NCI-H2227 (cell line): ENCODE measurements around the gene NCAPG.
"Not testable (repeated sequence)": the region's sequence is repeated elsewhere in the genome, so short reads cannot be mapped to it uniquely, and the experiment has no call there.

Experiments used
- DNase-seq: peaks from one replicate; lab custom pipeline; 2025; ENCODE audit not compliant: unreplicated experiment; lab: John Stamatoyannopoulos, UW

NCAPG gene

DNA sequence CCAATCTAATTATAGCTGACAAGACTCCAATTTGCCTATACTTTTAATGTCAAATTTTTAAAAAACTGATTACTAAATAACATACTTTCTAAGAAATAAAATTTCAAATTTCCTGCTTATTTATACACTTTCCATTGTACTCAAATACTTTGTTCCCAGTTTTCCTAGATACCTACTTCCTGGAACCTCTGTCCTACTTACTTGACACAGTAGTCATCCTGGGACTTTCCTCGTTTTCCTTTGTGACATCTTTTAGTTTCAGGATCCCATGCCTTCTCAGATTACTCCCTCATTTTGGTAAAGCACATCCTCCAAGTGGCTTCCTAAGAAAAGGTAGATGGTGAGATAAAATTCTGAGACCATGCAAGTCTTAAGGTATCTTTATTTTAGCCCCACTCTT lies 16.0 kb upstream of the NCAPG start:
- DNase-seq: no peak

GRCh38 chr4:17797808-17798207 lies 13.0 kb upstream of the NCAPG start:
- DNase-seq: no peak

DNA sequence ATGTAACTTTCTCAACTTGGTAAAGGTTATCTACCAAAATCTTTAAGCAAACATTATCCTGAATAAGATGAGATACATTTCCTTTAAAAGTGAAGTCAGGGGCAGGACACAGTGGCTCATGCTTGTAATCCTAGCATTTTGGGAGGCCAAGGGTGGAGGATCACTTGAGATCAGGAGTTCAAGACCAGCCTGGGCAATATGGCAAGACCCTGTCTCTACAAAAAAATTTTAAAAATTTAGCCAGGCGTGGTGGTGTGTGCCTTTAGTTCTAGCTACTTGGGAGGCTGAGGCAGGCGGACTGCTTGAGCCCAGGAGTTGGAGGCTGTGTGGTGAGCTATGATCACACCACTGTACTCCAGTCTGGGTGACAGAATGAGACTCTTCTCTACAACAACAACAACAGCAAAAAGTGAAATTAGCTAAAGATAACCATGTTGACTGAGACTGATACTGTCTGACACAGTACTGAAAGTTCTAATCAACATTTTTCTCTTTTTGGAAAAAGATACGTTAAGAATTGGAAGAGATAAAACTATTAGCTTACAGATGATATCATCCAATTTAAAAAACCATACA lies 5.1 kb upstream of the NCAPG start:
- no peak for DNase-seq

- no peak for DNase-seq
These were observed 3.3 kb upstream of the NCAPG start for GRCh38 chr4:17807446-17807845.

DNA sequence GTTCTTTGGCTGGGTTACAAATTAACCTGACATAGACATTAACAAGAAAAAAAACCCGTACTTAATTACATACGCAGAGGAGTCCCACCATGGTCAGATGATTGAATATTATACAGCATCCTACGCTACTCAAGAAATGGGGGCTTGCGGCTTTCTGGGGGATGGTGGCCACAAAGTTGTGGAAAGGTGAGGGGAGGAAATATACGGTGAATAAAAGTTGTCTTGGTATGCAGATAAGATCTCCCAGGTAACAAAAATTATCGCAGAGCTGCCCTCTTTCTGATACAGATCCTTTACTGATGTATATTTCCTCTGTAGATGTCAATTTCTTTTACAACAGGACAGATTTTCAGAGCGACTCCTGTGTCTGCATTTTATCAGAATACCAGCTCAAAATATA lies 1.1 kb upstream of the NCAPG start:
- DNase-seq: no peak

- DNase-seq: peak; percentile 64
These were observed 362 bp downstream of the NCAPG start for GRCh38 chr4:17811078-17811603.

- DNase-seq: no peak
These were observed 1.3 kb downstream of the NCAPG start for GRCh38 chr4:17812125-17812524.

DNA sequence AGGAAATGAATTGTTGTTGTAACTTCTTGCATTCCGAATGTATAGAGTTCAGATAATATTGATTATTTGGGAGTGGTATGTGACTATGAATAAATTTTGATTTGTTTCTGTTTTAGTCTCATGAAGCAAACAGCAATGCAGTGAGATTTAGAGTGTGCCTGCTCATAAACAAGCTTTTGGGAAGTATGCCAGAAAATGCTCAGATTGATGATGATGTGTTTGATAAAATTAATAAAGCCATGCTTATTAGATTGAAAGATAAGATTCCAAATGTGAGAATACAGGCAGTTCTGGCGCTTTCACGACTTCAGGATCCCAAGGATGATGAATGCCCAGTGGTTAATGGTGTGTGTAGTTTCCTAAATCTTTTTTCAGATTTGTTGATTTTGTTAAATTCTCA lies 2.0 kb downstream of the NCAPG start:
- no peak for DNase-seq

DNA sequence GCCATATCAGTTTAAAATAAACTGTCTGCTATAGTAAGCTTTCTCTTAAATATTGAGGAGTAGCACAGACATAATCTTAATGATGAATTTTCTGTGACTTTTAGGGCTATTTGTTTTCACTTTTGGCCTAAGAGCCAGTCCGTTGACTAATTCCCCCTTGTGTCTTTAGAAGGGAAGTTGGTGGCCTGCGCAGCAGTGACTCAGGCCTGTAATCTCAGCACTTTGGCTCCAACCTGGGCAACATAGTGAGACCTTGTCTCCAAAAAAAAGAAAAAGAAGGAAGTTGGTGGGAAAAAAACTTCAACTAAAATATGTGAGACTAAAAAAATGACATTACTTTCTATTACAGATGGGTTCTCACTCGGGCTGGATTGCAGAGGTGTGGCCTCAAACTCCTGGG lies 3.4 kb downstream of the NCAPG start:
- no peak for DNase-seq

DNA sequence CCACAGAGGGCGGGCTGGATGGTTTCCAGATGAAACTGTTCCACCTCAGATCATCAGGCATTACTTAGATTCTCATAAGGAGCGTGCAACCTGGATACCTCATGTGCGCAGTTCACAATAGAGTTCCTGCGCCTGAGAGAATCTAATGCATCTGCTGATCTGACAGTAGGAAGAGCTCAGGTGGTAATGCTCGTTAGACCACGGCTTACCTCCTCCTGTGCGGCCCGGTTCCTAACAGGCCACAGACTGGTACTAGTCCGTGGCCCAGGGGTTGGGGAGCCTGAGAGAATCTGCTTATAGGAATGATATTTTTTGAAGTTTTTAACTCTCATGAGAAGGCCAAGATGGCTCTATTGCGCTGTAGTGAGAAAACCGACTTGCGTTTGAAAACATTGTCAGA lies 5.4 kb downstream of the NCAPG start:
- DNase-seq: no peak

DNA sequence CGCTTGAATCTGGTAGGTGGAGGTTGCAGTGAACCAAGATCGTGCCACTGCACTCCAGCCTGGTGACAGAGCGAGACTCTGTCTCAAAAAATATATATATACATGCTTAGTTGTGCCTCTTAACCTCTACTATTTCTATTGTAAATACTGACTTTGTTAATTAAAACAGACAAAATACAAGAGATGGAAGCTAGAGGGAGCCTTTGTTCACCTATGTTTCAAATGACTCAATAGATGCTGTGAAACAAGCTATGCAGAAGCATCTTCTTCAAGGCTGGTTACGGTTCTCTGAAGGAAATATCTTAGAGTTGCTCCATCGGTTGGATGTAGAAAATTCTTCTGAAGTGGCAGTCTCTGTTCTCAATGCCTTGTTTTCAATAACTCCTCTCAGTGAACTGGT lies 6.2 kb downstream of the NCAPG start:
- DNase-seq: peak; percentile 35

- no peak for DNase-seq
These were observed 13.3 kb downstream of the NCAPG start for GRCh38 chr4:17823871-17824669.

DNA sequence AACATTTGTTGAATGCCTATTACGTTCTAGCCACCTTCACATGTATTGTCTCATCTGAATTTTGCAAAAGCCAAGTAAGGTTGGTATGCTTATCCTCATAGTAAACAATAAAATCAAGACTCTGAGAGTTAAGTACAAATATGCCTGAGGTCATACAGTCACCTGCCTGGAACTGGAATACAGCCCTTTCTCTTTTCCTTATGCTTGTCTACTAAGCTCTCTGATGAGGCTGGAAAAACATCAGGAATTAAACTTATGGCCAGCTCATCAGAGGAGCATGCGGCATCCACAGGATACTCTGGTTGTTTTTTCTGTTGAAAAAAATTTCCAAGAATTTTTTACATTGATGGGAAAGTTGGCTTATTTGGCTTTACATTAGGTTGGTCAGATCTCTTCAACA lies 35.5 kb downstream of the NCAPG start:
- no peak for DNase-seq

GRCh38 chr4:17850295-17850694 lies 39.5 kb downstream of the NCAPG start:
- not testable (repeated sequence) for DNase-seq

DNA sequence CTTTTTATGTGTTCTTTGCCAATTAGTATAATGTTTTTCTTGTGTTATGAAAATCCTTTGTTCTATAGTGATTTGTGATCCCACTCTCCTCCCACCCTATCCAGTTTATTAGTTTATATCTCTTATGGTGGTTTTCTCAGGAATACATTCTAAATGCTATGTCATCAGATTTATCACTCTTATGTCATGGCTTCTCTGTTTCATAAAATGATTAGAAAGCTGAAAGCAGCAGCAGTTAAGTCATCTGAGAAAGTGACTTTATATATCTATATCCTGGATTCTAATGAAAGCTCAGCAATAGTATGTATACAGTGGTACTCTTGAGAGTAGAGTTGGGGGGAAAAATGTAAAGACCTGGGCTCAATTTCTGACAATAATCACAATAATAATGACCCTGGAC lies 41.2 kb downstream of the NCAPG start:
- DNase-seq: no peak

DNA sequence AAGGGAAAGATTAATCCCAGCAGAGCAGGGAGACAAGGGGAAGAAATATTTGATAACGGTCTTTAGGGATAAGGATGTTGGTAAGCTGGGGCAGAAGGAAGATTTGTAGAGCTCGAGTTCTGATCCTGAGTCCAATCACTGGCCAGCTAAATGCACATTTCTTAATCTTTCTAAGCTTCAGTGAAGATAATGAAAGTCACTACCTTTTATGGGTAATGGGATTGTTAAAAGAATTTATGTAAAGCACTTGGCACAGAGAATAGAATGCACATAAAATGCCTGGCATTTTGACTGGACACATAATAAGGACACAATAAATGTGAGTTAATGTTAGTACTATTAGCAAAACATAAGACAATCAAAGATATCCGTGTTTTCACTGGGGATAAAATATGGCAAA lies 43.3 kb downstream of the NCAPG start:
- DNase-seq: no peak

DNA sequence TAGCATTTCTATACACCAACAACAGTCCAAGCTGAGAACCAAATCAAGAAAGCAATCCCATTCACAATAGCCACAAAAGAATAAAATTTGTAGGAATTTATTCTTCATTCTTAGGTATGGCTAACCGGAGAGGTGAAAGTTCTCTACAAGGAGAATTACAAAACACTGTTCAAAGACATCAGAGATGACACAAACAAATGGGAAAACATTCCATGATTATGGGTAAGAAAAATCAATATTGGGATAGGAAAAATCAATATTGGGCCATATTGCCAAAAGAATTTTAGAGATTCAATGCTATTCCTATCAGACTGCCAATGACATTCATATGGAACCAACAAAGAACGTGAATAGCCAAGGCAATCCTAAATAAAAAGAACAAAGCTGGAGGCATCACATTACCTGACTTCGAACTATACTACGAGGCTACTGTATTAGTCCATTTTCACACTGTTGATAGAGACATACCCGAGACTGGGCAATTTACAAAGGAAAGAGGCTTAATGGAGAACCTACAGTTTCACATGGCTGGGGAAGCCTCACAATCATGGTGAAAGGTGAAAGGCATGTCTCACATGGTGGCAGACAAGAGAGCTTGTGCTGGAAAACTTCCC lies 49.1 kb downstream of the NCAPG start:
- no peak for DNase-seq

GRCh38 chr4:17861906-17862305 lies 51.1 kb downstream of the NCAPG start:
- DNase-seq: not testable (repeated sequence)

DNA sequence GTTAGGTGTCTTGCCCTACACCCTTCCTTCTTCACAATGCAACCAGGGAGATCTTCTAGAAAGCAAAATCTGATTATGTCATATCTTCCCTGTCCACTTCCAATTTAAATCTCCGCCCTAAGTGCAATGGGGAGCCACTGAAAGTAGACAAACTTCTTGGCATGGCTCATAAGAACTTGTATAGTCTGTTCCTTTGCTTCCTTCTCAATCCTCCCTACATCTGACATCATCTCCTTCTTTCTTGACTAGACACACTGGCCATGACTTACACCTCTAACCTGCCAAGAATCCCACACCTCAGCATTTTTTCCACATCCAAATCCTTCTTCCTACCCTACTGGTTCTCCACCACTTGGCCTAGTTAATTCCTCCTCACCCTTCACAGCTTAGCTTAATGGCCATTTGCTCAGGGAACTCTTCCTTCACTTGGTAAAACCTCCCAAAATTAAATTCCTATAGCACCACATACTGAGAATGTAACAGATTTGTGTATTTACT lies 55.1 kb downstream of the NCAPG start:
- no peak for DNase-seq

- DNase-seq: no peak
These were observed 56.0 kb downstream of the NCAPG start for GRCh38 chr4:17866810-17867209.

DNA sequence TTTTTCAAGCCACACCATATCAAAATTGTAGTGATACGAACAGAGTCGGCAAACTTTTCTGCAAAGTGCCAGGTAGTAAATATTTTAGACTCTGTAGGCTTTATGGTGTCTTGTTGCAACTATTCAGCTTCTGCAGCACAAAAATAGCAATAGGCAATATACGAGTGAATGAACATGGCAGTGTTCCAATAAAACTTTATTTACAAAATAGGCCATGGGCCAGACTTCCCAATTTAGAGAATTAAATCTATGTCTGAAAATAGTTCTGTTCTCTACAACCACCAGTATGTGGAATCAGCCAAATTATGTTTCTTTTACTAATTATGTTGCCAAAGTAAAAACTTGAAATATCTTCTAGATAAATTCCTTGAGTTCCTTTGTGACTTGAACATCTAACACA lies 56.5 kb downstream of the NCAPG start:
- DNase-seq: no peak

- DNase-seq: no peak
These were observed 58.5 kb downstream of the NCAPG start for GRCh38 chr4:17869327-17869726.
